Adrenal gland (tissue), 5 donors: ENCODE results near the gene MMP23B.

Experiments
- POLR2A ChIP-seq, 2 donors: fragments of 450-650 bp; IDR thresholded peaks; one replicate each; pipeline ENCODE4 v1.6.1; 2017; ENCODE audit warnings: antibody characterized with exemption in 2 of 2, mild to moderate bottlenecking in 2 of 2, moderate library complexity in 1 of 2
- TF ChIP-seq, protein P1 (sequence below), 6 experiments: fragments of 450-650 bp in 4 of 6; fragments of 200-600 bp in 2 of 6; sonication (generic) in 1 of 6; IDR thresholded peaks; 1 replicate in 5 of 6; 2 replicates in 1 of 6; pipeline versions ENCODE4 v1.5.1 to v1.8.0; 2016 to 2021; ENCODE audit warnings: antibody characterized with exemption in 6 of 6, mild to moderate bottlenecking in 2 of 6, moderate library complexity in 1 of 6
- donor health status: DM: no; HTN: no; CAD: no.

GRCh38 chr1:1627261-1627828, 4.6 kb upstream of the MMP23B start:
- no peak for TF ChIP-seq POLR2A (IDR thresholded peaks at IDR 0.05)
- TF ChIP-seq, protein P1, sequence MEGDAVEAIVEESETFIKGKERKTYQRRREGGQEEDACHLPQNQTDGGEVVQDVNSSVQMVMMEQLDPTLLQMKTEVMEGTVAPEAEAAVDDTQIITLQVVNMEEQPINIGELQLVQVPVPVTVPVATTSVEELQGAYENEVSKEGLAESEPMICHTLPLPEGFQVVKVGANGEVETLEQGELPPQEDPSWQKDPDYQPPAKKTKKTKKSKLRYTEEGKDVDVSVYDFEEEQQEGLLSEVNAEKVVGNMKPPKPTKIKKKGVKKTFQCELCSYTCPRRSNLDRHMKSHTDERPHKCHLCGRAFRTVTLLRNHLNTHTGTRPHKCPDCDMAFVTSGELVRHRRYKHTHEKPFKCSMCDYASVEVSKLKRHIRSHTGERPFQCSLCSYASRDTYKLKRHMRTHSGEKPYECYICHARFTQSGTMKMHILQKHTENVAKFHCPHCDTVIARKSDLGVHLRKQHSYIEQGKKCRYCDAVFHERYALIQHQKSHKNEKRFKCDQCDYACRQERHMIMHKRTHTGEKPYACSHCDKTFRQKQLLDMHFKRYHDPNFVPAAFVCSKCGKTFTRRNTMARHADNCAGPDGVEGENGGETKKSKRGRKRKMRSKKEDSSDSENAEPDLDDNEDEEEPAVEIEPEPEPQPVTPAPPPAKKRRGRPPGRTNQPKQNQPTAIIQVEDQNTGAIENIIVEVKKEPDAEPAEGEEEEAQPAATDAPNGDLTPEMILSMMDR (IDR thresholded peaks at IDR 0.05), result no peak
